ENCODE data around the gene APOBEC3F.

DNA sequence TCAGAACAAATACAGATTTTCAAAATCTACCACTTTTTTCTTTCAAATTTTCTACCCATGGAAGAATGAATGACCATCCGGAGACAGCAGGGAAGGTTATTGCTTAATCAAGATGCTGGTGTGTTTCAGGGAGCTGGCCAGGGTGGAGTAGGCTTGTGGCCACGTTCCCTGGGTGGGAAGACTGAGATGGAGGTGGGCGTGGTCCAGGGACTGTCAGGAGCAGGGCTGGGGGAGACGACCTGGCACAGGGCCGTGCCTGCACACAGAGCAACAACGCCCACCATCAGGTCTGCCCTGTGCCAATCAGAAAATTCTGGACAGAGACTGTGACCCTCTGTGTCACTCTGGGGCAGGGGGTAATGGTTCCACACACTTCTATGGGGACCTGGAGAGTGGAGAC is 49.3 kb downstream of the APOBEC3F start:
- TF ChIP-seq, protein P1, sequence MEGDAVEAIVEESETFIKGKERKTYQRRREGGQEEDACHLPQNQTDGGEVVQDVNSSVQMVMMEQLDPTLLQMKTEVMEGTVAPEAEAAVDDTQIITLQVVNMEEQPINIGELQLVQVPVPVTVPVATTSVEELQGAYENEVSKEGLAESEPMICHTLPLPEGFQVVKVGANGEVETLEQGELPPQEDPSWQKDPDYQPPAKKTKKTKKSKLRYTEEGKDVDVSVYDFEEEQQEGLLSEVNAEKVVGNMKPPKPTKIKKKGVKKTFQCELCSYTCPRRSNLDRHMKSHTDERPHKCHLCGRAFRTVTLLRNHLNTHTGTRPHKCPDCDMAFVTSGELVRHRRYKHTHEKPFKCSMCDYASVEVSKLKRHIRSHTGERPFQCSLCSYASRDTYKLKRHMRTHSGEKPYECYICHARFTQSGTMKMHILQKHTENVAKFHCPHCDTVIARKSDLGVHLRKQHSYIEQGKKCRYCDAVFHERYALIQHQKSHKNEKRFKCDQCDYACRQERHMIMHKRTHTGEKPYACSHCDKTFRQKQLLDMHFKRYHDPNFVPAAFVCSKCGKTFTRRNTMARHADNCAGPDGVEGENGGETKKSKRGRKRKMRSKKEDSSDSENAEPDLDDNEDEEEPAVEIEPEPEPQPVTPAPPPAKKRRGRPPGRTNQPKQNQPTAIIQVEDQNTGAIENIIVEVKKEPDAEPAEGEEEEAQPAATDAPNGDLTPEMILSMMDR (IDR thresholded peaks at IDR 0.05), result no peak
- TF ChIP-seq POLR2A (IDR thresholded peaks at IDR 0.05), result no peak

Measured in adrenal gland (tissue), 5 donors.